Measurements from ENCODE around the gene LRRK1.

- TF ChIP-seq CTCF (IDR thresholded peaks at IDR 0.05) (no peak), POLR2A (IDR thresholded peaks at IDR 0.05) (no peak)
Measured at GRCh38 chr15:100926971-100927756, 8.0 kb downstream of the LRRK1 start.
